Stimulated activated naive CD8-positive, alpha-beta T cell treated with anti-CD3 and anti-CD28 coated beads, Interleukin-15, amount 100 ng/mL, for 72 hours (primary cell): ENCODE measurements around the gene FMO5.

ENCODE experiments used
- ATAC-seq: fragments of 150-1000 bp; cut with Tn5 transposase; 2 replicates; pipeline ENCODE4 v1.10.0; 2021; ENCODE audit warnings: mild to moderate bottlenecking, moderate library complexity
- DNase-seq, 2 donors: peaks; one replicate each; pipeline ENCODE4 v3.0.0; 2021 to 2022
- H3K27ac Mint-ChIP-seq, 2 donors: one replicate each; pipeline ENCODE4 v1.8.0; 2022; ENCODE audit warnings: mild to moderate bottlenecking in 2 of 2, mixed read lengths in 2 of 2, moderate library complexity in 2 of 2
- H3K27me3 Mint-ChIP-seq: one replicate; pipeline ENCODE4 v1.8.0; 2022; ENCODE audit warnings: mixed read lengths
- H3K4me1 Mint-ChIP-seq: one replicate; pipeline ENCODE4 v1.8.0; 2022; ENCODE audit warnings: mild to moderate bottlenecking, mixed read lengths
- H3K4me3 Mint-ChIP-seq, 2 donors: one replicate each; pipeline ENCODE4 v1.8.0; 2022; ENCODE audit warnings: mild to moderate bottlenecking in 2 of 2, mixed read lengths in 2 of 2, moderate library complexity in 1 of 2
- H3K9me3 Mint-ChIP-seq, 2 donors: one replicate each; pipeline ENCODE4 v1.8.0; 2022; ENCODE audit warnings: mixed read lengths in 2 of 2

Gene FMO5, protein sequence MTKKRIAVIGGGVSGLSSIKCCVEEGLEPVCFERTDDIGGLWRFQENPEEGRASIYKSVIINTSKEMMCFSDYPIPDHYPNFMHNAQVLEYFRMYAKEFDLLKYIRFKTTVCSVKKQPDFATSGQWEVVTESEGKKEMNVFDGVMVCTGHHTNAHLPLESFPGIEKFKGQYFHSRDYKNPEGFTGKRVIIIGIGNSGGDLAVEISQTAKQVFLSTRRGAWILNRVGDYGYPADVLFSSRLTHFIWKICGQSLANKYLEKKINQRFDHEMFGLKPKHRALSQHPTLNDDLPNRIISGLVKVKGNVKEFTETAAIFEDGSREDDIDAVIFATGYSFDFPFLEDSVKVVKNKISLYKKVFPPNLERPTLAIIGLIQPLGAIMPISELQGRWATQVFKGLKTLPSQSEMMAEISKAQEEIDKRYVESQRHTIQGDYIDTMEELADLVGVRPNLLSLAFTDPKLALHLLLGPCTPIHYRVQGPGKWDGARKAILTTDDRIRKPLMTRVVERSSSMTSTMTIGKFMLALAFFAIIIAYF

GRCh38 chr1:147225193-147225730 is at the start of gene FMO5:
TSS of gene FMO5 (minus strand) at chr1:147225339. CDS start at chr1:147225029, 310 bp downstream.
- H3K4me1 Mint-ChIP-seq, result peaks cover 31% of the 10 kb centered on the region
- H3K27ac Mint-ChIP-seq, result peak within 1 kb of the TSS; percentile 56 to 93
- DNase-seq, result peak; percentile 48 to 55
- peak within 1 kb of the TSS; percentile 85 to 96 for H3K4me3 Mint-ChIP-seq
- H3K27me3 Mint-ChIP-seq, result no peaks in the 10 kb centered on the region
- peak; percentile 100 for ATAC-seq
- no peaks in the 10 kb centered on the region for H3K9me3 Mint-ChIP-seq

GRCh38 chr1:147273409-147274336 is 48.5 kb upstream of the FMO5 start:
- no peak overlapping the region for H3K27ac Mint-ChIP-seq
- H3K27me3 Mint-ChIP-seq, result no peaks in the 10 kb centered on the region
- DNase-seq (peak in 1 of 2 donors; percentile 14), ATAC-seq (no peak)
- no peaks in the 10 kb centered on the region for H3K4me1 Mint-ChIP-seq
- no peak overlapping the region for H3K4me3 Mint-ChIP-seq
- H3K9me3 Mint-ChIP-seq, result no peaks in the 10 kb centered on the region

DNA sequence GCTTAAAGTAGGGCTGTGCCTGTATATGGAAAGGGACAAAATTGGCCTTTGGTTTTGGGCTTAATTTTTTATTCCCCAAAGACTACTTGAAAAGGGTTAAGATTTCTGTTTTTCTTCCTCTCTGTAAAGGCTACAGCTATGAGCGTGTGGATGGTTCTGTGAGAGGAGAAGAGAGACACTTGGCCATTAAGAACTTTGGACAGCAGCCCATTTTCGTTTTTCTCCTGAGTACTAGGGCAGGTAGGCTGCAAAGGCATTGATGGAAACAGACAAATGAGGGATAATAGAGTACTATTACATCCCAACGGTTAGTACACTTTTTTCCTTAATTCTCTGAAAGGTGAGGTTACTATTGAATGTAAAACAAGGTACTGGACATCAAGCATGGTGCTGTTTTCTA is 46.9 kb upstream of the FMO5 start:
- Mint-ChIP-seq H3K9me3 (no peaks in the 10 kb centered on the region), H3K4me1 (no peaks in the 10 kb centered on the region), H3K4me3 (no peak overlapping the region), H3K27me3 (no peaks in the 10 kb centered on the region), H3K27ac (no peak overlapping the region)
- ATAC-seq (no peak), DNase-seq (no peak)

- Mint-ChIP-seq H3K9me3 (no peaks in the 10 kb centered on the region), H3K4me3 (no peak overlapping the region), H3K27me3 (no peaks in the 10 kb centered on the region), H3K4me1 (no peaks in the 10 kb centered on the region), H3K27ac (no peak overlapping the region)
- no peak for DNase-seq
- no peak for ATAC-seq
These were observed 45.6 kb upstream of the FMO5 start for GRCh38 chr1:147270721-147271120.

- Mint-ChIP-seq H3K4me1 (no peaks in the 10 kb centered on the region), H3K9me3 (no peaks in the 10 kb centered on the region), H3K4me3 (no peak overlapping the region), H3K27me3 (no peaks in the 10 kb centered on the region), H3K27ac (no peak overlapping the region)
- DNase-seq, result no peak
- ATAC-seq, result no peak
These were observed 42.6 kb upstream of the FMO5 start for GRCh38 chr1:147267711-147268110.

DNA sequence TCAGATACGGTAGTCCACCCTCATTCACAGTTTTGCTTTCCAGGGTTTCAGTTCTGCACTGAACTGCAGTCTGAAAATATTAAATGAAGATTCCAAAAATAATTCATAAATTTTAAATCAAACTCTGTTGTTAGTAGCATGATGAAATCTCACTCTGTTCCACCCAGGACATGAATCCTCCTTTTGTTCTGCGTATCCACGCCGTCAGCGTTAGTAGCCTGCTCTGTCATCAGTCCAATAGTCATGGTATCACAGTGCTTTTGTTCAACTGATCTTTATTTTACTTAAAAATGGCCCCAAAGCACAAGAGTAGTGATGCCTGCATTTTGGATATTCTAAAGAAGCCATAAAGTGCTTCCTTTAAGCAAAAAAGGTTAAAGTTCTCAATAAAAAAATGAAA is 41.2 kb upstream of the FMO5 start:
- DNase-seq (no peak), ATAC-seq (no peak)
- Mint-ChIP-seq H3K27me3 (no peaks in the 10 kb centered on the region), H3K4me3 (no peak overlapping the region), H3K4me1 (no peaks in the 10 kb centered on the region), H3K27ac (peak overlapping the region in 1 of 2 donors; percentile 36), H3K9me3 (no peaks in the 10 kb centered on the region)

GRCh38 chr1:147264158-147264768 is 39.1 kb upstream of the FMO5 start:
- Mint-ChIP-seq H3K27me3 (no peaks in the 10 kb centered on the region), H3K4me3 (no peak overlapping the region), H3K9me3 (no peaks in the 10 kb centered on the region), H3K4me1 (no peaks in the 10 kb centered on the region), H3K27ac (no peak overlapping the region)
- ATAC-seq (no peak), DNase-seq (no peak)

DNA sequence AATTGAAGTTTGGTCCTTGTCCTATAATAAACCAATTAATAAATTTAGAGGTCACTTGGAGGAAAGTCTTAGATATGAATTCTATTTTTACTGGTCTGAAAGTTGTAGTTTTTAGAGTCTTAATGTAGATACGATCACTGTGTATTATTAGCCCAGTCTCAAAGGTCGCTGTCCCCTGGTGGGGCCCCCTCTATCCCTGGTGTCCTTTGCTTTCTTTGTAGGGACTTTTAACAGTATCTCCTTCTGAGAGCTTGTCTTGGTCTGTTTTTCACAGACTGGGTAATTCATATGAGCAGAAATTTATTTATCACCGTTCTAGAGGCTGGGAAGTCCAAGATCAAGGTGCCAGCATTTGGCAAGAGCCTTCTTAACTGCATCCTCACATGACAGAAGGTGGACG is 35.8 kb upstream of the FMO5 start:
- Mint-ChIP-seq H3K27me3 (no peaks in the 10 kb centered on the region), H3K27ac (no peak overlapping the region), H3K4me1 (no peaks in the 10 kb centered on the region), H3K4me3 (no peak overlapping the region), H3K9me3 (no peaks in the 10 kb centered on the region)
- DNase-seq (no peak), ATAC-seq (no peak)

- Mint-ChIP-seq H3K27me3 (no peaks in the 10 kb centered on the region), H3K27ac (peak overlapping the region in 1 of 2 donors; percentile 84), H3K4me1 (peaks cover 21% of the 10 kb centered on the region), H3K4me3 (no peak overlapping the region), H3K9me3 (no peaks in the 10 kb centered on the region)
- DNase-seq (no peak), ATAC-seq (no peak)
These were observed 27.4 kb upstream of the FMO5 start for GRCh38 chr1:147252540-147252939.

- Mint-ChIP-seq H3K4me3 (peak overlapping the region; percentile 9 to 39), H3K9me3 (no peaks in the 10 kb centered on the region), H3K27me3 (no peaks in the 10 kb centered on the region), H3K27ac (no peak overlapping the region), H3K4me1 (peaks cover 57% of the 10 kb centered on the region)
- ATAC-seq (no peak), DNase-seq (no peak)
These were observed 22.6 kb upstream of the FMO5 start for GRCh38 chr1:147247656-147248238.

DNA sequence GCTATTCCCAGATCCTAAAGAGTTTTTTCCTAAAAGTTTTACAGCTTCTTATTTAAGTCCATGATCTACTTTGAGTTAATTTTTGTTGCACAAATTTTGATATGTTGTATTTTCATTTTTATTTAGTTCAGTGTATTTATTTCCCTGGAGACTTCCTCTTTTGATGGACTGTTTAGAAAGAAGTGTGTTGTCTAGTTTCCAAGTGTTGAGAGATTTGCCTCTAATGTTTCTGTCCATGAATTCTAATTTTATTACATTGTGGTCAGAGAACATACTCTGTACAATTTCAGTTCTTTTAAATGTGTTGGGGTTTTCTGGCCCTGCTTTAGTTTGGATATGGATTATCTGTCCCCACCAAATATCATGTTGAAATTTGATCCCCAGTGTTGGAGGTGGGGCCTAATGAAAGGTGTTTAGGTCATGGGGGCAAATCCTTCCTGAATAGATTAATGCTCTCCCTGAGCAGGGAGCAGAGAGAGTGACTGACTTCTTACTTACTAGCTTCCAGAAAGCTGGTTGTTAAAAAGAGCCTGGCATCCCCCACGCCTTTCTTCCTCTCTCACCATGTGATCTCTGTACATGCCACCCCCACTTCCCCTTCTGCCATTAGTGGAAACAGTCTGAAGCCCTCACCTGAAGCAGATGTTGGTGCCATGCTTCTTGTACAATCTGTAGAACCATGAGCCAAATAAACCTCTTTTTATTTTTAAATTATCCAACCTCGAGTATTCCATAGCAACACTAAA is 21.9 kb upstream of the FMO5 start:
- ATAC-seq, result no peak
- Mint-ChIP-seq H3K9me3 (no peaks in the 10 kb centered on the region), H3K27me3 (no peaks in the 10 kb centered on the region), H3K27ac (peak overlapping the region; percentile 23 to 88), H3K4me3 (peak overlapping the region; percentile 24 to 45), H3K4me1 (peaks cover 56% of the 10 kb centered on the region)
- no peak for DNase-seq

- H3K4me3 Mint-ChIP-seq, result peak overlapping the region; percentile 36 to 56
- no peaks in the 10 kb centered on the region for H3K27me3 Mint-ChIP-seq
- DNase-seq (no peak), ATAC-seq (no peak)
- peak overlapping the region in 1 of 2 donors; percentile 82 for H3K27ac Mint-ChIP-seq
- no peaks in the 10 kb centered on the region for H3K9me3 Mint-ChIP-seq
- H3K4me1 Mint-ChIP-seq, result peaks cover 59% of the 10 kb centered on the region
These were observed 21.0 kb upstream of the FMO5 start for GRCh38 chr1:147246044-147246690.

GRCh38 chr1:147245586-147246021 is 20.5 kb upstream of the FMO5 start:
- Mint-ChIP-seq H3K4me1 (peaks cover 59% of the 10 kb centered on the region), H3K4me3 (peak overlapping the region; percentile 36 to 58), H3K27ac (peak overlapping the region in 1 of 2 donors; percentile 82), H3K27me3 (no peaks in the 10 kb centered on the region), H3K9me3 (no peaks in the 10 kb centered on the region)
- DNase-seq (no peak), ATAC-seq (peak; percentile 1)

DNA sequence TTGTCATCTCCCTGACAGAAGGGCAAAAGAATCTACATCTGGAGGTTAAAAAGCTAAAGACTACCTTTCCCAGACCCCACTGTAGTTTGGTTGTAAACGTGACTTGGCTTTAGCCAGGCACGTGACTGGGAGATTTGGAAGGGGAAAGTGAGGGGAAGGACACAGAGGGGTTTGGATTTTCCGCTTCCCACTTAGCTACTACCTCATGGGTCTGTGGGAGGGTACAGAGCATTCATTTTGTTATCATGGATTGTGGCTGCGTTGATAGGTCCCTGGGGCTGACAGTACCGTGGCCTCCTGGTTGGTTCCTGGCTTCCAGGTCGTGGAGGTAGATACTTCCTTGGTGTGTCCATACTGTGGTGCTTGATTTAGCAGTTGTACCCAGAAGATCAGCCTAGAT is 20.0 kb upstream of the FMO5 start:
- peaks cover 55% of the 10 kb centered on the region for H3K4me1 Mint-ChIP-seq
- DNase-seq (no peak), ATAC-seq (no peak)
- no peaks in the 10 kb centered on the region for H3K9me3 Mint-ChIP-seq
- no peaks in the 10 kb centered on the region for H3K27me3 Mint-ChIP-seq
- no peak overlapping the region for H3K27ac Mint-ChIP-seq
- H3K4me3 Mint-ChIP-seq, result peak overlapping the region; percentile 58 to 62
